Vagina (tissue), 2 donors: Measurements from ENCODE around the gene BTBD17.

Experiments used
- POLR2A ChIP-seq, 2 donors: fragments of 450-650 bp; IDR thresholded peaks; one replicate each; pipeline ENCODE4 v1.6.1; 2017; ENCODE audit warnings: antibody characterized with exemption in 2 of 2, mild to moderate bottlenecking in 2 of 2, moderate library complexity in 2 of 2
- POLR2AphosphoS5 ChIP-seq, 2 donors: sonication (generic); formaldehyde crosslinking; IDR thresholded peaks; one replicate each; pipeline ENCODE4 v1.9.0; 2017; ENCODE audit warnings: antibody characterized with exemption in 2 of 2, mild to moderate bottlenecking in 2 of 2, low read depth in 1 of 2; ENCODE audit not compliant: insufficient read depth in 1 of 2
- TF ChIP-seq, protein P1 (sequence below), 3 experiments: fragments of 450-650 bp in 2 of 3; fragments of 200-600 bp in 1 of 3; sonication (generic) in 1 of 3; IDR thresholded peaks; one replicate each; pipeline ENCODE4 v1.5.1; 2017 to 2019; ENCODE audit warnings: antibody characterized with exemption in 3 of 3, mild to moderate bottlenecking in 2 of 3, moderate library complexity in 2 of 3

- TF ChIP-seq, protein P1, sequence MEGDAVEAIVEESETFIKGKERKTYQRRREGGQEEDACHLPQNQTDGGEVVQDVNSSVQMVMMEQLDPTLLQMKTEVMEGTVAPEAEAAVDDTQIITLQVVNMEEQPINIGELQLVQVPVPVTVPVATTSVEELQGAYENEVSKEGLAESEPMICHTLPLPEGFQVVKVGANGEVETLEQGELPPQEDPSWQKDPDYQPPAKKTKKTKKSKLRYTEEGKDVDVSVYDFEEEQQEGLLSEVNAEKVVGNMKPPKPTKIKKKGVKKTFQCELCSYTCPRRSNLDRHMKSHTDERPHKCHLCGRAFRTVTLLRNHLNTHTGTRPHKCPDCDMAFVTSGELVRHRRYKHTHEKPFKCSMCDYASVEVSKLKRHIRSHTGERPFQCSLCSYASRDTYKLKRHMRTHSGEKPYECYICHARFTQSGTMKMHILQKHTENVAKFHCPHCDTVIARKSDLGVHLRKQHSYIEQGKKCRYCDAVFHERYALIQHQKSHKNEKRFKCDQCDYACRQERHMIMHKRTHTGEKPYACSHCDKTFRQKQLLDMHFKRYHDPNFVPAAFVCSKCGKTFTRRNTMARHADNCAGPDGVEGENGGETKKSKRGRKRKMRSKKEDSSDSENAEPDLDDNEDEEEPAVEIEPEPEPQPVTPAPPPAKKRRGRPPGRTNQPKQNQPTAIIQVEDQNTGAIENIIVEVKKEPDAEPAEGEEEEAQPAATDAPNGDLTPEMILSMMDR (IDR thresholded peaks at IDR 0.05), result no peak
- TF ChIP-seq POLR2AphosphoS5 (IDR thresholded peaks at IDR 0.05; ENCODE audit: insufficient read depth in 1 of 2, low read depth in 1 of 2), result no peak
- no peak for TF ChIP-seq POLR2A (IDR thresholded peaks at IDR 0.05)
Observed at GRCh38 chr17:74372426-74372825, 10.8 kb upstream of the BTBD17 start.
